NOMO-1 (cell line): ENCODE measurements around the gene GRIN2A.

Experiments used
- DNase-seq, 2 experiments: peaks; one replicate each; lab custom pipeline; 2025; ENCODE audit not compliant: unreplicated experiment in 2 of 2; lab: John Stamatoyannopoulos, UW

The GRIN2A gene

GRCh38 chr16:9977333-9977897 lies 204.8 kb downstream of the GRIN2A start:
- DNase-seq: no peak

- no peak for DNase-seq
These were observed 205.6 kb downstream of the GRIN2A start for GRCh38 chr16:9976601-9977000.

- DNase-seq: no peak
These were observed 210.3 kb downstream of the GRIN2A start for GRCh38 chr16:9971907-9972306.

GRCh38 chr16:9970796-9971195 lies 211.4 kb downstream of the GRIN2A start:
- DNase-seq: no peak

DNA sequence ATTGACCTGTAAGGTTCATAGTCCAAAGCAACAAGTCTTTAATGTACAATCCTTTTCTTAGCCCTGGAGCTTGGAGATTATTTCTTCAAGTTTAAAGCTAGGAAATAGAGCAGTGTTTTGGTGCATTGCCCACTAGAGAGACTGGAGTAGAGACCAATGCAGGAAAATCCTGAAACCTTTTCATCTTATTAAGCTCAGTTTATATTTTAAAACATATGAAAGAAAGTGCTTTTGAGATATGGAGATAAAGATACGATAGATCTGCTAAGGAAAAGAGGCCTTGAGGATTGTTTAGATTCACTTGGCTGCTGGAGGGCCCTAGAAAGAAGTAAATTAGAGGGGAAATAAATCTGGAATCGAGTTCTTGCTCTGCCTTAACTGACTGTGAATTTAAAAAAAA lies 212.0 kb downstream of the GRIN2A start:
- DNase-seq: no peak

- no peak for DNase-seq
These were observed 212.6 kb downstream of the GRIN2A start for GRCh38 chr16:9969580-9969979.

GRCh38 chr16:9966569-9967157 lies 215.6 kb downstream of the GRIN2A start:
- DNase-seq: no peak

- DNase-seq: no peak
These were observed 217.1 kb downstream of the GRIN2A start for GRCh38 chr16:9965079-9965478.

DNA sequence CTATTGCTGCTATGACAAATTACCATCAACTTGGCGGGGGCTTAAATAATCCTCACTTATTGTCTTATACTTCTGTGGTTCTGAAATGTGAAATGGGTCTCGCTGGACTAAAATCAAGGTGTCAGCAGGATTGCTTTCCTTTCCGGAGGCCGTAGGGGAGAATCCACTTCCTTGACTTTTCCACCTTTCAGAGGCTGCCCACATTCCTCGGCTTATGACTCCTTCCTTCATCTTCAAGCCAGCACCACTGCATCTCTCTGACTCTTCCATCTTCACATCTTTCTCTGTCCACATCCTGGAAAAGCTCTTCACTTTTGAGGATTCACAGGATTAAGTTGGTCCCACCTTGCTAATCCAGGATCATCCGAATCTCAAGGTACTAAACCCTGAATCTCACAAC lies 217.8 kb downstream of the GRIN2A start:
- no peak for DNase-seq

DNA sequence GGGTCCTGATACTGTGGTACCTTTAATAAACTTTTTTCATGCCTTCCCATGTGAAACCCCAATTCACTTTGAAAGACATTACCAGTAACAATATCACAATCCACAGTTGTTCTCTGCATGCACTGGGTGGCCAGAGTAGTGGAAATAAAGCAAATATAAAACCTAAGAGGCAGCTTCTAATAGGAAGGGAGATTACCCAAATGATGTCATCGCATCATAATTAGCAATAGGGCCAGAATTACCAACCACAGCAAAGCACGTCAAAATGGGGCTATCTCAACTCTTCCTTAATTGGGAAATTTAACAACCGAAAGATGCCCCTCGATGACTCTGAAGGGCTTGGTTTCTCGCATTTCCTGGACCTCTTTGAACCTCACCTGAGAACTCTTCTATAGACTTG lies 224.8 kb downstream of the GRIN2A start:
- no peak for DNase-seq

DNA sequence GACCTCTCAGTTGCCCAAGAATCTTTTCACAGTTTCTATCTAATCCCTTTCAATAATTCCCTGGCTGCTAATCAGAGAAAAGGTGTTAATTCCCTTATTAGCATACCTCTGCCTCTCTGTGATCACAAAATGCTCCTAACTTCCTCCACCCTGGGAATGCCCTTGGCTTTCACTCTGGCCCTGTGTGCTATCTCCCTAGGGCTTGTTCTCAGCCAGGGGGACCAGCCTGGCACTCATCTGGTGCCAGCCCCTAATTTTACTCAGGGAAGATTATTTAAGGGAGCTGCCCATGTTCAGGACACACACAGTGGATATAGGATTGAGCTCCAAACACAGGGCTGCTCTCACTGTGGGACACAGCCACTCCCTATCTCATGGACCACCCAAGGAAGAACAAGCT lies 225.2 kb downstream of the GRIN2A start:
- no peak for DNase-seq

GRCh38 chr16:9955677-9956076 lies 226.6 kb downstream of the GRIN2A start:
- no peak for DNase-seq

DNA sequence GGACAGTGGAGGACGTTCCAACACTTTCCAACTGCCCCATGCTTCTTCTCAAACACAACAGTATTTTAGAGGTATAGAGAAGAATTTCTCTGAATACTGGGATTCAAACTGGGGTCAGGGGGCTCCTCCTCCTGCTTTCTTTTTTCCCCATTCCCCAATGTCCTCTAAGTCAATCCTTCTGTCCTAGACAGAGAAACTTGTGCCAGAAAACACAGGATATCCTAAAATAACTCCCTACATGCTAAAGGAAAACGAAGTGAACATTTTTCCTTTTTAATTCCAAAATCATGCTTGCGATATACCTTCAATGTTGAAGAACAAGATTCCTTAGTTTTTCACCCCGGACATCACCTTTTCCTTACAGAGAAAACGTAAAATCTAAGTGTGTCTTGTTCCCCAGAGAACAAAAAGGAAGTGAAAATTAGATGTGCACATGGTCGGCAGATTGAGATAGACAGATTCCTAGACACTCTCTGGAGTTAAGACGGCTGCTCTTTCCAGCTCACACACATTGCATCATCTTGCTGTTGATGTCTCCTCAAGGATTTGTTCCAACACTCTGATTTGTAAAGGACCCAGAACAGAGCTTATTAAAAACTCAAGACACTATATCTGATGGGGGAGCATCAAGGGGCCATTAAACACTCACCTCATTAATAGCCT lies 228.2 kb downstream of the GRIN2A start:
- no peak for DNase-seq

GRCh38 chr16:9950658-9951057 lies 231.6 kb downstream of the GRIN2A start:
- DNase-seq: no peak

DNA sequence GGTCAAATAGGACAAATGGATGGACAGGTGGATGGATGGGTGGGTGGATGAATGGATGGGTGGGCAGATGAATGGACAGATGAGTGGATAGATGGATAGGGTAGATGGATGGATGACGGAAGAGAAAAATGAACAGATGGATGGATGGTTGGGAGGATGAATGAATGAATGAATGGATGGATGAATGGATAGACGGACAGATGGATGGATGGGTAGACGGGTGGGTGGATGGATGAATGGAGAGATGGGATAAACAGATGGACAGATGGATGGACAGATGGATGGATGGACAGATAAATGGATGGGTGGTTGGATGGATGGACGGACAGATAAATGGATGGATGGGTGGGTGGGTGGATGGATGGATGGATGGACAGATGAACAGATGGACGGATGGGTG lies 232.8 kb downstream of the GRIN2A start:
- no peak for DNase-seq

- no peak for DNase-seq
These were observed 233.3 kb downstream of the GRIN2A start for GRCh38 chr16:9948933-9949332.

DNA sequence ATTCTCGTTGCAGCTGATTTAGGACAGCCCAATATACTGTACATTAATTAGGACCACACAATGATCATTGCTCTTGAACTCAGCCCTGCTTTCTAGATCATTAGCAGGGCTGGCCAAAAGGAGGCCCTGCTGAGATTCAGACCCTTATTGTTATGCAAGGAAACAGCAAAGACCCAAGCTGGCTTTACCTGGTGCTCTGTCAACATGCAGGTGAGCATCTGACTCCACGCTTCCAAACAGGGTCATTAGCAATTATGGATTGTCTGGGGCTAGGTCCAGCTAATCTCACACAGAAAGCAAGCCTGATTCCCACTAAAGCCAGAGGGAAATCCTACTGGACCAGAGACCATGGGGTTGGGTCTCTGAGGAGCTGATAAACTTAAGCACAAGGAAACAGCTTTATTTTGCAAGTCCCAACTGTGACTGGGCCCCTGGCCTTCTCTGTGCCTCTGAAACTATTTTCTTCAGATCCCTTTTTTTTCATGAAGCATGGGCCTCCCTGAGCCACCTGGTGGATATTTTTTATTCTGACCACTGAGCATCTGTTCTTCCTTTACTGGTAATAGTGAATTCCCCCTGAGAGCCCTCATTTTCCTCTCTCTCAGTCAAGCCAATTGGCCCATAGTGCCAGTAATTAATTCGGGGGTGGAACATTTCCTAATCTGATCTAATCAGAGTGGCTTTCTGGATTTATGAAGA lies 236.1 kb downstream of the GRIN2A start:
- DNase-seq: no peak

GRCh38 chr16:9943121-9943520 lies 239.1 kb downstream of the GRIN2A start:
- DNase-seq: no peak

GRCh38 chr16:9941245-9941644 lies 241.0 kb downstream of the GRIN2A start:
- DNase-seq: no peak

DNA sequence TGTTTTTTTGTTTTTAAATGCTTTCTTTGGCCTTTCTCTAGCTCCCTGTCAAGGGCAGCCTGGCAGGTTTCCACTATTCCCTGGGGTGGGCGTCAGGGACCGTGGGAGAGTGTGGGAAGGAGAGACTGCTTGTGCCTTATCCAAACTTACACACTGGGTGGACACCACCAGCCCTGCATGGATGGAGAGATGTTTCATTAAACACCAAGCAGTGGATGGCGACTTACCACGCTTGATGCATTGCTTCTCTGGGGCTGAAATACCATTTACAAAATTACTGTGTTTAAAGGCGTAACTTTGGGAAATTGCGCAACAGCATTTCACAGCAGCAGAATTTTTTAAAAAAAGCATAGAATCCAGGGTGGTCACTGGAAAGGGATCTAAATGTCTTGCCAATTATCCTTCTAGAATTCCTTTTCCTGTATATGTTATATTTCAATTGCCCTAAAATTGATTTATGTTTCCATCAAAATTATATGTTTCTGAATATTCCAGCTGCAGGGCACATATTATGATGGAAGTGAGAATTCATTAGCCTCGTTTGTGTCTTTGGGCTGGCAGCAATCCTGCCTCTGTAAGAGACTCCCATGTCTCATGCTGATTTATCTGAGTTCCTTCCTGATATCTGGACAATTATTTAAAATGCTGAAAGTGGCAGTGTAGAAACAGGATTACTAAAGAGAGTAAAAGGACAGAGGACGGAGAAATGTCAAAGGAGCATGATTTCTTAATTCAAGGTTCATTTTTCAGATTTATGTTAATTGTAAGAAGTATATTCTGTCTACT lies 247.3 kb downstream of the GRIN2A start:
- DNase-seq: no peak
